ENCODE data around the gene SDR39U1. TPM values are rescaled to one million over a fixed set of nuclear protein-coding genes. Genes with fewer than 3 reads are reported as not detected.

The SDR39U1 gene
- total and polyA plus RNA-seq, 2 donors from 2014 or later: 62.3 to 97.8 TPM

- no peak overlapping the region for H3K27ac ChIP-seq (ENCODE audit: low read depth in 2 of 2, low read length in 2 of 2)
- no peak overlapping the region for H3K9ac ChIP-seq (ENCODE audit: low read length in 3 of 3)
- no peaks in the 10 kb centered on the region for H3K27me3 ChIP-seq (ENCODE audit: control insufficient read depth, insufficient read depth, low read length)
- no peak for FAIRE-seq
- TF ChIP-seq CTCF (IDR thresholded peaks at IDR 0.05; ENCODE audit: borderline replicate concordance, extremely low read depth, insufficient read depth): no peak
- H3K9me3 ChIP-seq (ENCODE audit: control insufficient read depth in 2 of 3, insufficient read depth in 1 of 3, low read length in 3 of 3): no peaks in the 10 kb centered on the region
- no peaks in the 10 kb centered on the region for H3K36me3 ChIP-seq (ENCODE audit: control insufficient read depth in 2 of 3, insufficient read depth in 3 of 3, low read length in 3 of 3)
- peaks cover 6 to 11% (median 8%) of the 10 kb centered on the region in 3 donors for H3K4me1 ChIP-seq (ENCODE audit: control insufficient read depth in 2 of 3, insufficient read depth in 2 of 3, low read depth in 1 of 3, low read length in 3 of 3)
- no peak for DNase-seq
- intact Hi-C loops (cut with DNase I): no loop called here
- H3K4me3 ChIP-seq (ENCODE audit: low read length in 3 of 3): no peak overlapping the region
Measured at GRCh38 chr14:24394275-24394674, 48.3 kb downstream of the SDR39U1 start.

GRCh38 chr14:24392325-24393091 lies 50.1 kb downstream of the SDR39U1 start:
- H3K4me3 ChIP-seq (ENCODE audit: low read length in 3 of 3): no peak overlapping the region
- TF ChIP-seq CTCF (IDR thresholded peaks at IDR 0.05; ENCODE audit: borderline replicate concordance, extremely low read depth, insufficient read depth): no peak
- H3K9me3 ChIP-seq (ENCODE audit: control insufficient read depth in 2 of 3, insufficient read depth in 1 of 3, low read length in 3 of 3): no peaks in the 10 kb centered on the region
- intact Hi-C loops (cut with DNase I): no loop called here
- FAIRE-seq (no peak), DNase-seq (peak in 3 of 5 donors; percentile 53 to 84 (median 82))
- H3K27ac ChIP-seq (ENCODE audit: low read depth in 2 of 2, low read length in 2 of 2): no peak overlapping the region
- H3K9ac ChIP-seq (ENCODE audit: low read length in 3 of 3): no peak overlapping the region
- H3K4me1 ChIP-seq (ENCODE audit: control insufficient read depth in 2 of 3, insufficient read depth in 2 of 3, low read depth in 1 of 3, low read length in 3 of 3): peaks cover 0 to 5% (median 0%) of the 10 kb centered on the region in 3 donors
- no peaks in the 10 kb centered on the region for H3K27me3 ChIP-seq (ENCODE audit: control insufficient read depth, insufficient read depth, low read length)
- no peaks in the 10 kb centered on the region for H3K36me3 ChIP-seq (ENCODE audit: control insufficient read depth in 2 of 3, insufficient read depth in 3 of 3, low read length in 3 of 3)

- Histone ChIP-seq H3K4me1 (ENCODE audit: control insufficient read depth in 2 of 3, insufficient read depth in 2 of 3, low read depth in 1 of 3, low read length in 3 of 3) (peaks cover 0 to 4% (median 0%) of the 10 kb centered on the region in 3 donors), H3K9ac (ENCODE audit: low read length in 3 of 3) (no peak overlapping the region), H3K9me3 (ENCODE audit: control insufficient read depth in 2 of 3, insufficient read depth in 1 of 3, low read length in 3 of 3) (no peaks in the 10 kb centered on the region), H3K27ac (ENCODE audit: low read depth in 2 of 2, low read length in 2 of 2) (no peak overlapping the region), H3K36me3 (ENCODE audit: control insufficient read depth in 2 of 3, insufficient read depth in 3 of 3, low read length in 3 of 3) (no peaks in the 10 kb centered on the region), H3K27me3 (ENCODE audit: control insufficient read depth, insufficient read depth, low read length) (no peaks in the 10 kb centered on the region), H3K4me3 (ENCODE audit: low read length in 3 of 3) (no peak overlapping the region)
- intact Hi-C loops (cut with DNase I): no loop called here
- TF ChIP-seq CTCF (IDR thresholded peaks at IDR 0.05; ENCODE audit: borderline replicate concordance, extremely low read depth, insufficient read depth): no peak
- DNase-seq (no peak), FAIRE-seq (no peak)
Measured at GRCh38 chr14:24390701-24391468, 51.7 kb downstream of the SDR39U1 start.

Other genes starting within 250 kb of the SDR39U1 start
- 83.6 TPM for gene TM9SF1, start 247.3 kb downstream of the SDR39U1 start, total RNA-seq
- gene TM9SF1, start 247.3 kb downstream of the SDR39U1 start, polyA plus RNA-seq (ENCODE audit: insufficient read depth, low read depth, low replicate concordance): 41.1 TPM
- gene TSSK4, start 237.1 kb downstream of the SDR39U1 start, total RNA-seq: 0.38 TPM
- not detected for gene TSSK4, start 237.1 kb downstream of the SDR39U1 start, polyA plus RNA-seq (ENCODE audit: insufficient read depth, low read depth, low replicate concordance)
- gene CHMP4A, start 229.3 kb downstream of the SDR39U1 start, total RNA-seq: 65.1 TPM
- gene CHMP4A, start 229.3 kb downstream of the SDR39U1 start, polyA plus RNA-seq (ENCODE audit: insufficient read depth, low read depth, low replicate concordance): 72.2 TPM
- 22.8 TPM for gene MDP1, start 226.7 kb downstream of the SDR39U1 start, total RNA-seq
- 55.4 TPM for gene MDP1, start 226.7 kb downstream of the SDR39U1 start, polyA plus RNA-seq (ENCODE audit: insufficient read depth, low read depth, low replicate concordance)
- gene NEDD8, start 210.4 kb downstream of the SDR39U1 start, total RNA-seq: 145 TPM
- 439 TPM for gene NEDD8, start 210.4 kb downstream of the SDR39U1 start, polyA plus RNA-seq (ENCODE audit: insufficient read depth, low read depth, low replicate concordance)
- gene GMPR2, start 209.8 kb downstream of the SDR39U1 start, total RNA-seq: 75.0 TPM
- gene GMPR2, start 209.8 kb downstream of the SDR39U1 start, polyA plus RNA-seq (ENCODE audit: insufficient read depth, low read depth, low replicate concordance): 92.5 TPM
- 99.4 TPM for gene TINF2, start 200.2 kb downstream of the SDR39U1 start, total RNA-seq
- gene TINF2, start 200.2 kb downstream of the SDR39U1 start, polyA plus RNA-seq (ENCODE audit: insufficient read depth, low read depth, low replicate concordance): 57.0 TPM
- 13.1 TPM for gene TGM1, start 179.6 kb downstream of the SDR39U1 start, total RNA-seq
- gene TGM1, start 179.6 kb downstream of the SDR39U1 start, polyA plus RNA-seq (ENCODE audit: insufficient read depth, low read depth, low replicate concordance): 4.5 TPM
- 33.9 TPM for gene RABGGTA, start 171.2 kb downstream of the SDR39U1 start, total RNA-seq
- 25.8 TPM for gene RABGGTA, start 171.2 kb downstream of the SDR39U1 start, polyA plus RNA-seq (ENCODE audit: insufficient read depth, low read depth, low replicate concordance)
- gene DHRS1, start 143.0 kb downstream of the SDR39U1 start, total RNA-seq: 32.7 TPM
- 56.7 TPM for gene DHRS1, start 143.0 kb downstream of the SDR39U1 start, polyA plus RNA-seq (ENCODE audit: insufficient read depth, low read depth, low replicate concordance)
- 25.7 TPM for gene NOP9, start 142.9 kb downstream of the SDR39U1 start, total RNA-seq
- 8.6 TPM for gene NOP9, start 142.9 kb downstream of the SDR39U1 start, polyA plus RNA-seq (ENCODE audit: insufficient read depth, low read depth, low replicate concordance)
- 22.4 TPM for gene CIDEB, start 134.8 kb downstream of the SDR39U1 start, total RNA-seq
- 49.7 TPM for gene CIDEB, start 134.8 kb downstream of the SDR39U1 start, polyA plus RNA-seq (ENCODE audit: insufficient read depth, low read depth, low replicate concordance)
- 9.2 TPM for gene LTB4R2, start 132.6 kb downstream of the SDR39U1 start, total RNA-seq
- gene LTB4R2, start 132.6 kb downstream of the SDR39U1 start, polyA plus RNA-seq (ENCODE audit: insufficient read depth, low read depth, low replicate concordance): 0.67 TPM
- gene LTB4R, start 131.3 kb downstream of the SDR39U1 start, total RNA-seq: 9.3 TPM
- gene LTB4R, start 131.3 kb downstream of the SDR39U1 start, polyA plus RNA-seq (ENCODE audit: insufficient read depth, low read depth, low replicate concordance): 4.6 TPM
- gene ADCY4, start 107.7 kb downstream of the SDR39U1 start, total RNA-seq: 57.5 TPM
- gene ADCY4, start 107.7 kb downstream of the SDR39U1 start, polyA plus RNA-seq (ENCODE audit: insufficient read depth, low read depth, low replicate concordance): 19.2 TPM
- gene RIPK3, start 102.8 kb downstream of the SDR39U1 start, total RNA-seq: 19.5 TPM
- gene RIPK3, start 102.8 kb downstream of the SDR39U1 start, polyA plus RNA-seq (ENCODE audit: insufficient read depth, low read depth, low replicate concordance): 5.1 TPM
- gene NFATC4, start 74.6 kb downstream of the SDR39U1 start, total RNA-seq: 45.3 TPM
- 38.9 TPM for gene NFATC4, start 74.6 kb downstream of the SDR39U1 start, polyA plus RNA-seq (ENCODE audit: insufficient read depth, low read depth, low replicate concordance)
- gene NYNRIN, start 43.8 kb downstream of the SDR39U1 start, total RNA-seq: 12.1 TPM
- 4.4 TPM for gene NYNRIN, start 43.8 kb downstream of the SDR39U1 start, polyA plus RNA-seq (ENCODE audit: insufficient read depth, low read depth, low replicate concordance)
- gene CBLN3, start 13.1 kb downstream of the SDR39U1 start, total RNA-seq: 1.3 TPM
- 2.6 TPM for gene CBLN3, start 13.1 kb downstream of the SDR39U1 start, polyA plus RNA-seq (ENCODE audit: insufficient read depth, low read depth, low replicate concordance)
- 53.9 TPM for gene KHNYN, start 12.8 kb downstream of the SDR39U1 start, total RNA-seq
- 9.7 TPM for gene KHNYN, start 12.8 kb downstream of the SDR39U1 start, polyA plus RNA-seq (ENCODE audit: insufficient read depth, low read depth, low replicate concordance)
- gene CMA1, start 65.5 kb upstream of the SDR39U1 start, total RNA-seq: 2.1 TPM
- not detected for gene CMA1, start 65.5 kb upstream of the SDR39U1 start, polyA plus RNA-seq (ENCODE audit: insufficient read depth, low read depth, low replicate concordance)
- 11.9 TPM for gene CTSG, start 133.5 kb upstream of the SDR39U1 start, total RNA-seq
- 1.1 TPM for gene CTSG, start 133.5 kb upstream of the SDR39U1 start, polyA plus RNA-seq (ENCODE audit: insufficient read depth, low read depth, low replicate concordance)
- gene GZMH, start 166.9 kb upstream of the SDR39U1 start, total RNA-seq: 0.91 TPM
- gene GZMH, start 166.9 kb upstream of the SDR39U1 start, polyA plus RNA-seq (ENCODE audit: insufficient read depth, low read depth, low replicate concordance): 1.9 TPM
- 1.6 TPM for gene GZMB, start 191.4 kb upstream of the SDR39U1 start, total RNA-seq
- 0.86 TPM for gene GZMB, start 191.4 kb upstream of the SDR39U1 start, polyA plus RNA-seq (ENCODE audit: insufficient read depth, low read depth, low replicate concordance)

Measured in kidney (tissue), 14 donors.